Lung (tissue), 12 donors: ENCODE data around the gene ZNF282. TPM values are rescaled to one million over a fixed set of nuclear protein-coding genes. Genes with fewer than 3 reads are reported as not detected.
"Not testable (repeated sequence)": the region's sequence is repeated elsewhere in the genome, so short reads cannot be mapped to it uniquely, and the experiment has no call there.

ENCODE experiments used
- ATAC-seq: fragments of 200-7000 bp; cut with Tn5 transposase; one replicate; pipeline ENCODE4 v1.9.1; 2020; ENCODE audit warnings: moderate number of reproducible peaks; ENCODE audit not compliant: insufficient read depth, low FRiP score
- DNase-seq, 3 donors: peaks; one replicate each; pipeline ENCODE4 v3.0.0-alpha.2; 2013 to 2017
- H3K27ac ChIP-seq, 2 donors: one replicate each; pipeline ENCODE4 v1.5.1; 2013; ENCODE audit warnings: mild to moderate bottlenecking in 2 of 2, moderate library complexity in 2 of 2, control low read depth in 1 of 2, inconsistent platforms in 1 of 2, low read depth in 1 of 2, low read length in 1 of 2
- H3K27me3 ChIP-seq, 3 donors: one replicate each; pipeline ENCODE4 v1.5.1; 2013; ENCODE audit warnings: low read length in 2 of 3; ENCODE audit not compliant: control insufficient read depth in 3 of 3, insufficient read depth in 3 of 3
- H3K36me3 ChIP-seq, 4 donors: one replicate each; pipeline ENCODE4 v1.5.1; 2013; ENCODE audit warnings: low read length in 4 of 4, mild to moderate bottlenecking in 1 of 4, moderate library complexity in 1 of 4; ENCODE audit not compliant: control insufficient read depth in 4 of 4, insufficient read depth in 4 of 4
- H3K4me1 ChIP-seq, 5 donors: one replicate each; pipeline ENCODE4 v1.5.1; 2013; ENCODE audit warnings: low read length in 5 of 5, mild to moderate bottlenecking in 2 of 5, moderate library complexity in 1 of 5; ENCODE audit not compliant: control insufficient read depth in 5 of 5, insufficient read depth in 5 of 5
- H3K4me3 ChIP-seq: one replicate; pipeline ENCODE4 v1.5.1; 2013; ENCODE audit warnings: mild to moderate bottlenecking, control low read depth, moderate library complexity
- H3K9ac ChIP-seq, 2 donors: one replicate each; pipeline ENCODE4 v1.5.1; 2013; ENCODE audit warnings: low read length in 2 of 2, control low read depth in 1 of 2; ENCODE audit not compliant: insufficient read depth in 1 of 2
- H3K9me3 ChIP-seq, 4 donors: one replicate each; pipeline ENCODE4 v1.5.1; 2013; ENCODE audit warnings: low read length in 3 of 4, mild to moderate bottlenecking in 1 of 4, moderate library complexity in 1 of 4; ENCODE audit not compliant: control insufficient read depth in 4 of 4, insufficient read depth in 3 of 4
- CTCF ChIP-seq: IDR thresholded peaks from 2 replicates; pipeline ENCODE4 v1.5.1; 2012; ENCODE audit warnings: mild to moderate bottlenecking; ENCODE audit errors: control extremely low read depth, extremely low read depth
- WGBS, 2 donors: extraction: QIAGEN DNeasy Blood & Tissue Kit; methylation state at CpG; one replicate each; pipeline ENCODE4 v1.1.7; 2013; 5-methylcytosine and 5-hydroxymethylcytosine counted together
- polyA plus RNA-seq, 2 donors: library from polyadenylated mRNA; stranded (reverse); fragments of 200-250 nt; gene quantifications; one replicate each; pipeline ENCODE4 v1.2.1, GENCODE V29; 2013
- total RNA-seq, 2 donors: library from RNA; depleted of rRNA in 1 of 2; stranded (reverse); fragments of >200 nt in 1 of 2; gene quantifications; one replicate each; pipeline ENCODE4 v1.2.1, GENCODE V29; 2014 to 2021
- donor health status: control.
- donor health status: control.
- donor health status: Bipolar disorder and iron deficiency.
- donor health status: healthy.
- donor health status: DM: yes; HTN: yes; CAD: no.

The ZNF282 gene
- total and polyA plus RNA-seq, 4 donors, result 8.7 to 35.8 (median 17.9) TPM

DNA sequence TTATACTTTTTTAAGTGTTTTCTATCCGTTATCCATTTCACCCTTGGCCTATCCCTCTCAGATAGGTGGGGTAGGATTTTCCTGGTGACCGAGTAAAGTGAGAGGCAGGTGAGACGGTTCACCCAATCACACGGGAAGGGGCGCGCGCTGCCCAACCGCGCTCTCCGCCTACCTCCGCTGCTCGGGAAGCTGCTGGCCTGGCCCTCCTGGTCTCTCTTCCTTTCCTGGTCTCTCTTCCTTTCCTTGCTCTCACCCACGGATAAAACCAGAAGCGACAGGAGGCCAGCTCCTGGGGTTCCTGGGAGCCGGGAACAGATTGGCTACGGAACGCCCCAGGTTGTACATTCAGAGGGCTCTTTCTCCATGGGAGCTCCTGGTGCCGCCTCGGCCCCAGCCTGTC lies 29.8 kb downstream of the ZNF282 start:
- Histone ChIP-seq H3K27ac (no peak overlapping the region), H3K9me3 (no peaks in the 10 kb centered on the region), H3K36me3 (peaks cover 13 to 43% (median 17%) of the 10 kb centered on the region in 4 donors), H3K9ac (no peak overlapping the region), H3K4me3 (no peak overlapping the region), H3K4me1 (no peaks in the 10 kb centered on the region), H3K27me3 (no peaks in the 10 kb centered on the region)
- TF ChIP-seq CTCF, result no peak
- no peak for DNase-seq
- no peak for ATAC-seq
- 94 to 97% methylated on average over 19 of the region's 19 CpGs for WGBS, 2 donors

DNA sequence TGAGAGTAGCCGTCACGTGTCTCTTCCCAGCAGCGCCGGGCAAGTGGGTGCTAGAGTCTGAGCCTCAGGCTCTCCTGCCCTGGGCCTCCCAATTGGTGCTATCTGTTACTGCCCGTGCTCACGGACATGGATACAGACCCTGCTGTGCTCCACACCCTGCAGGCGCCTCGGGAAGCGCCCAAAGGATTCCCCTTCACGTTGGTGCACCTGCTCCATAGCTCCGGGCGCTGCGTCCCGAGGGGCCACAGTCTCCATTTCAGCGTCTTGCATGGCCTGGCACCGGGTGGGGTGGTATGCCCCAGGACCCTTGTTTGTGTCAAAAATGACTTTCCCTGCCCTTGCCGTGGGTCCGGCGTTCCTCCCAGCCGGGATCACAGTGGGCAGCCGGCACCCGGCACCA lies 30.3 kb downstream of the ZNF282 start:
- no peak overlapping the region for H3K4me3 ChIP-seq
- H3K9me3 ChIP-seq, result no peaks in the 10 kb centered on the region
- no peaks in the 10 kb centered on the region for H3K4me1 ChIP-seq
- no peak for TF ChIP-seq CTCF
- no peak overlapping the region for H3K27ac ChIP-seq
- DNase-seq, result no peak
- H3K36me3 ChIP-seq, result peaks cover 9 to 40% (median 16%) of the 10 kb centered on the region in 4 donors
- no peak overlapping the region for H3K9ac ChIP-seq
- 95 to 96% methylated on average over 22 of the region's 22 CpGs for WGBS, 2 donors
- no peak for ATAC-seq
- H3K27me3 ChIP-seq, result no peaks in the 10 kb centered on the region

DNA sequence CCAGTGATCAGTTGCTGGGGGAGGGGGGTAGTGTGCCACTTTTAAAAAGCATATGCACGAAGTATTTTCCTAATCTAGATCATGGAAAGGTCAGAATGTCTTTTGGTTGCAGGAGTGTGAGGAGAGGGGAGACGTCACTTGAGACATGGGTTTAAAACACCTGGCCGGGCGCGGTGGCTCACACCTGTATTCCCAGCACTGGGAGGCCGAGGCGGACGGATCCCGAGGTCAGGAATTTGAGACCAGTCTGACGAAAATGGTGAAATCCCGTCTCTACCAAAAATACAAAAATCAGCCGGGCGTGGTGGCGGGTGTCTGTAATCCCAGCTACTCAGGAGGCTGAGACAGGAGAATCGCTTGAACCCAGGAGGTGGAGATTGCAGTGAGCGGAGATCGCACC lies 31.0 kb downstream of the ZNF282 start:
- H3K27ac ChIP-seq, DNase-seq, H3K9ac ChIP-seq, ATAC-seq, H3K9me3 ChIP-seq, H3K4me1 ChIP-seq, H3K4me3 ChIP-seq, H3K27me3 ChIP-seq: not testable (repeated sequence)
- WGBS, 2 donors, result 94 to 97% methylated on average over 17 of the region's 17 CpGs
- peaks cover 9 to 34% (median 15%) of the 10 kb centered on the region in 4 donors for H3K36me3 ChIP-seq

GRCh38 chr7:149226840-149227494 lies 31.6 kb downstream of the ZNF282 start:
- no peaks in the 10 kb centered on the region for H3K4me1 ChIP-seq
- no peak overlapping the region for H3K9ac ChIP-seq
- H3K27me3 ChIP-seq, result no peaks in the 10 kb centered on the region
- H3K36me3 ChIP-seq, result peaks cover 9 to 28% (median 14%) of the 10 kb centered on the region in 4 donors
- ATAC-seq, result no peak
- TF ChIP-seq CTCF, result no peak
- no peaks in the 10 kb centered on the region for H3K9me3 ChIP-seq
- no peak overlapping the region for H3K27ac ChIP-seq
- WGBS, 2 donors, result 82 to 94% methylated on average over 6 of the region's 6 CpGs
- DNase-seq, result no peak
- no peak overlapping the region for H3K4me3 ChIP-seq
